Measurements from ENCODE around the gene CD300LG. TPM values are rescaled to one million over a fixed set of nuclear protein-coding genes. Genes with fewer than 3 reads are reported as not detected.
A peak's percentile ranks its signal among the peaks of the same experiment; 100 is the strongest.

The CD300LG gene
- total RNA-seq, 1 experiment from 2014 or later = not detected

DNA sequence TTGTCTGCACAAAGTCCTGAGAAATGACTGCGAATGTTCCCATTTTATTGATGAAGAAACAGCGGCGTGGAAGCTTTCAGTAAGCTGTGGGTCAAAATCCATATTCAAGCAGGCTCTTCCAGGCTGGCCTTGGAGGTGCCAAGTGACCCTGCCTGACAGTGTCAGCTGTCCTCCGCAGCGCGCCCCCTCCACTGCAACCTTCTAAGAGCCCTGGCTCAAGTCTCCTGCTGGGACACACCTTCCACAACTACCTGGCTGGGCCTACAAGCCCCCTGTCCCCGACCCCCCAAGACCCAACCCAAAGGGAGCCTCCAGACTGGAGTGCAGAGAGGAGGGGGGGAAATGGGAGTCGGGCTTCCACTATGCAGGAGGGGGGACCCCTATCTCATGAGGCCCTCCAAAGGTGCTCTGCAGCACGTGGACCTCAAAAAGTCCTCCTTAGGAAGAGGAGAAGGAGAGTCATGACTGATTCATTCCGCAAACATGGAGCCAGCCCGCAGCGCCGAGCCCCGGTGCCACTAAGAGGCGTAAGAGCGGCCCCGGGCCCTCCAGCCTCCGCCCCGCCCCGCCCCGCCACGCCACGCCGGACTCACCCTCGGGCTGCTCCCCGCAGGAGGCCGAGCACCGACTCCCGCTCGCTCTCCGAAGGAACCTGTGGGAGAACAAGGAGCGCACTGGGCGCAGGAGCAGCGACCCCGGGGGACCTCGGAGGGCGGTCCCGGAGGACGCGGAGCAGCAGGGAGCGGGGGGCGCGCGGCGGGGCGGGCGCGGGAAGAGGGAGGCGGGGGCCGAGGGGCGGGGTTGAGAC is 14.6 kb upstream of the CD300LG start:
- BruUV-seq (replicated peaks) = no TSS peak
- Histone ChIP-seq H3K4me1 (peaks cover 5% of the 10 kb centered on the region; the same call in 1 of the 2 replicates), H3K9me3 (no peaks in the 10 kb centered on the region), H3K27me3 (replicated peaks; ENCODE audit: control insufficient read depth, insufficient read depth, low read length) (no peaks in the 10 kb centered on the region), H3K4me3 (ENCODE audit: low read depth, low read length) (peak overlapping the region; percentile 59), H3K36me3 (ENCODE audit: control insufficient read depth, insufficient read depth, low read length) (no peaks in the 10 kb centered on the region)
- ChIA-PET POLR2A (interaction anchor here (0.6 kb wide), 1 partner anchor 54 kb away, joined by 4 read pairs; the partner anchor contains the start of gene DUSP3), CTCF (interaction anchor here (1.6 to 1.7 kb wide), 2 partner anchors 14 to 18 kb away, joined by 3 to 8 read pairs; no protein-coding TSS in a partner anchor)
- peak; percentile 60 to 67 for DNase-seq
- Mint-ChIP-seq H3K27ac (ENCODE audit: unreplicated experiment) (no peak overlapping the region), H3K4me3 (ENCODE audit: unreplicated experiment) (peak overlapping the region; percentile 82), H3K27me3 (ENCODE audit: insufficient read depth, unreplicated experiment) (peaks cover 6% of the 10 kb centered on the region), H3K4me1 (ENCODE audit: low read depth, unreplicated experiment) (peaks cover 7% of the 10 kb centered on the region), H3K9me3 (ENCODE audit: unreplicated experiment) (no peaks in the 10 kb centered on the region), H3K36me3 (ENCODE audit: insufficient read depth, unreplicated experiment) (peaks cover 8% of the 10 kb centered on the region)
- TF ChIP-seq, protein P1, sequence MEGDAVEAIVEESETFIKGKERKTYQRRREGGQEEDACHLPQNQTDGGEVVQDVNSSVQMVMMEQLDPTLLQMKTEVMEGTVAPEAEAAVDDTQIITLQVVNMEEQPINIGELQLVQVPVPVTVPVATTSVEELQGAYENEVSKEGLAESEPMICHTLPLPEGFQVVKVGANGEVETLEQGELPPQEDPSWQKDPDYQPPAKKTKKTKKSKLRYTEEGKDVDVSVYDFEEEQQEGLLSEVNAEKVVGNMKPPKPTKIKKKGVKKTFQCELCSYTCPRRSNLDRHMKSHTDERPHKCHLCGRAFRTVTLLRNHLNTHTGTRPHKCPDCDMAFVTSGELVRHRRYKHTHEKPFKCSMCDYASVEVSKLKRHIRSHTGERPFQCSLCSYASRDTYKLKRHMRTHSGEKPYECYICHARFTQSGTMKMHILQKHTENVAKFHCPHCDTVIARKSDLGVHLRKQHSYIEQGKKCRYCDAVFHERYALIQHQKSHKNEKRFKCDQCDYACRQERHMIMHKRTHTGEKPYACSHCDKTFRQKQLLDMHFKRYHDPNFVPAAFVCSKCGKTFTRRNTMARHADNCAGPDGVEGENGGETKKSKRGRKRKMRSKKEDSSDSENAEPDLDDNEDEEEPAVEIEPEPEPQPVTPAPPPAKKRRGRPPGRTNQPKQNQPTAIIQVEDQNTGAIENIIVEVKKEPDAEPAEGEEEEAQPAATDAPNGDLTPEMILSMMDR (IDR thresholded peaks at IDR 0.05; ENCODE audit: insufficient read depth in 1 of 2, low read depth in 1 of 2, low read length in 1 of 2, severe bottlenecking in 1 of 2, unreplicated experiment in 1 of 2) = no peak
- intact Hi-C loops (cut with micrococcal nuclease; ENCODE audit: unreplicated experiment) = loop anchor here (5.0 kb wide), 1 partner anchor 55 kb away; the partner anchor contains the start of gene DUSP3

- CTCF ChIA-PET = interaction anchor here (0.7 to 1.7 kb wide), 3 partner anchors 13 to 19 kb away, joined by 3 to 8 read pairs (median 3); no protein-coding TSS in a partner anchor
- Histone ChIP-seq H3K4me1 (peaks cover 5% of the 10 kb centered on the region; the same call in 1 of the 2 replicates), H3K36me3 (ENCODE audit: control insufficient read depth, insufficient read depth, low read length) (no peaks in the 10 kb centered on the region), H3K27me3 (replicated peaks; ENCODE audit: control insufficient read depth, insufficient read depth, low read length) (no peaks in the 10 kb centered on the region), H3K9me3 (no peaks in the 10 kb centered on the region), H3K4me3 (ENCODE audit: low read depth, low read length) (peak within 1 kb of the TSS; percentile 59)
- H3K4me3 Mint-ChIP-seq (ENCODE audit: unreplicated experiment) = peak within 1 kb of the TSS; percentile 82
- TF ChIP-seq, protein P1 (IDR thresholded peaks at IDR 0.05; ENCODE audit: insufficient read depth in 1 of 2, low read depth in 1 of 2, low read length in 1 of 2, severe bottlenecking in 1 of 2, unreplicated experiment in 1 of 2) = no peak
- DNase-seq = peak; percentile 54 to 77
- no peaks in the 10 kb centered on the region for H3K9me3 Mint-ChIP-seq (ENCODE audit: unreplicated experiment)
- H3K36me3 Mint-ChIP-seq (ENCODE audit: insufficient read depth, unreplicated experiment) = peaks cover 8% of the 10 kb centered on the region
- POLR2A ChIA-PET = interaction anchor here (0.6 kb wide), 2 partner anchors 54 to 55 kb away, joined by 4 read pairs; partner anchors contain the start of gene DUSP3
- intact Hi-C loops (cut with micrococcal nuclease; ENCODE audit: unreplicated experiment) = loop anchor here (5.0 kb wide), 1 partner anchor 56 kb away; the partner anchor contains the start of gene DUSP3
- peaks cover 9% of the 10 kb centered on the region for H3K27me3 Mint-ChIP-seq (ENCODE audit: insufficient read depth, unreplicated experiment)
- peaks cover 7% of the 10 kb centered on the region for H3K4me1 Mint-ChIP-seq (ENCODE audit: low read depth, unreplicated experiment)
- H3K27ac Mint-ChIP-seq (ENCODE audit: unreplicated experiment) = no peak within 1 kb of the TSS
- BruUV-seq (replicated peaks) = no TSS peak
These were observed 13.8 kb upstream of the CD300LG start, which contains the start of gene MPP3 for GRCh38 chr17:43832976-43833829. Gene MPP3 (minus strand): TSS chr17:43833146. CDS start chr17:43831906, 1,240 bp downstream.

DNA sequence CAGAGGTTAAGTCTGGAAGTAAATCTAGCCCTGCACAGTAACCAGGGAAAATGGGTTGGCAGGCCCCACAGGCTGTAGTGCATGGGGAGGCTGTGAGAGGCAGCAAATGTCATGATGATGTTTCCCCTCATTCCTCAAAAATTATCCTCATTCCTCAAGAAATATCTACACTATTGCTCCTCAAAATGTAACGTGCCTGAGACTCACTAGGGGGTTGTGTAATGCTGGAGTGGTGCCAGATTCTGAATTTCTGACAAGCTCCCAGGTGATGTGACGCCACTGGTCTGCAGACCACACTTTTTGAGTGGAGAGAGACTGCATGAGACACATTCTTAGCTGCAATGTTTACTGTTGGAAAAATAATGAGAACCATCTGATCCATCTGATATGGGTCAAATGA is 12.9 kb upstream of the CD300LG start:
- intact Hi-C loops (cut with micrococcal nuclease; ENCODE audit: unreplicated experiment) = loop anchor here (5.0 kb wide), 1 partner anchor 57 kb away; the partner anchor contains the start of gene DUSP3
- Mint-ChIP-seq H3K27ac (ENCODE audit: unreplicated experiment) (no peak overlapping the region), H3K36me3 (ENCODE audit: insufficient read depth, unreplicated experiment) (peaks cover 8% of the 10 kb centered on the region), H3K27me3 (ENCODE audit: insufficient read depth, unreplicated experiment) (peaks cover 9% of the 10 kb centered on the region), H3K9me3 (ENCODE audit: unreplicated experiment) (no peaks in the 10 kb centered on the region), H3K4me3 (ENCODE audit: unreplicated experiment) (peak overlapping the region; percentile 82), H3K4me1 (ENCODE audit: low read depth, unreplicated experiment) (peaks cover 7% of the 10 kb centered on the region)
- POLR2A ChIA-PET = no interaction called here
- Histone ChIP-seq H3K4me1 (peaks cover 5% of the 10 kb centered on the region; the same call in 1 of the 2 replicates), H3K27me3 (replicated peaks; ENCODE audit: control insufficient read depth, insufficient read depth, low read length) (no peaks in the 10 kb centered on the region), H3K9me3 (no peaks in the 10 kb centered on the region), H3K4me3 (ENCODE audit: low read depth, low read length) (no peak overlapping the region), H3K36me3 (ENCODE audit: control insufficient read depth, insufficient read depth, low read length) (no peaks in the 10 kb centered on the region)
- DNase-seq = no peak
- CTCF ChIA-PET = interaction anchor here (0.7 kb wide), 1 partner anchor 12 kb away, joined by 3 read pairs; no protein-coding TSS in a partner anchor
- no TSS peak for BruUV-seq (replicated peaks)
- TF ChIP-seq, protein P1 (IDR thresholded peaks at IDR 0.05; ENCODE audit: insufficient read depth in 1 of 2, low read depth in 1 of 2, low read length in 1 of 2, severe bottlenecking in 1 of 2, unreplicated experiment in 1 of 2) = no peak

All from Caco-2 (cell line).